ENCODE measurements around the gene KCNH5.

DNA sequence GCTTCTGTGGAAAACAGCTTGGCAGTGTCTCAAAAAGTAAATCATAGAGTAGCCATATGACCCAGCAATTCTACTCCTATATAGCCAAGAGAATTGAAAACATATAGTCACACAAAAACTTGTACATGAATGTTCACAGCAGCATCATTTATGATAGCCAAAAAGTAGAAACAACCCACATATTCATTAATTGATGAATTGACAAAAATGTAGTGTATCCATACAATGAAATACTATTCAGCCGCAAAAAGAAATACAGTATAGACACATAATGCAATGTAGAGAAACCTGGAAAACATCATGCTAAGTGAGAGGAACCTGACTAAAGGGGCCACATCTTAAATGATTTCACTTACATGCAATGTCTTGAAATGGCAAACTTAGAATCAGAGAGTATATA is 326.6 kb downstream of the KCNH5 start:
- TF ChIP-seq, protein P1, sequence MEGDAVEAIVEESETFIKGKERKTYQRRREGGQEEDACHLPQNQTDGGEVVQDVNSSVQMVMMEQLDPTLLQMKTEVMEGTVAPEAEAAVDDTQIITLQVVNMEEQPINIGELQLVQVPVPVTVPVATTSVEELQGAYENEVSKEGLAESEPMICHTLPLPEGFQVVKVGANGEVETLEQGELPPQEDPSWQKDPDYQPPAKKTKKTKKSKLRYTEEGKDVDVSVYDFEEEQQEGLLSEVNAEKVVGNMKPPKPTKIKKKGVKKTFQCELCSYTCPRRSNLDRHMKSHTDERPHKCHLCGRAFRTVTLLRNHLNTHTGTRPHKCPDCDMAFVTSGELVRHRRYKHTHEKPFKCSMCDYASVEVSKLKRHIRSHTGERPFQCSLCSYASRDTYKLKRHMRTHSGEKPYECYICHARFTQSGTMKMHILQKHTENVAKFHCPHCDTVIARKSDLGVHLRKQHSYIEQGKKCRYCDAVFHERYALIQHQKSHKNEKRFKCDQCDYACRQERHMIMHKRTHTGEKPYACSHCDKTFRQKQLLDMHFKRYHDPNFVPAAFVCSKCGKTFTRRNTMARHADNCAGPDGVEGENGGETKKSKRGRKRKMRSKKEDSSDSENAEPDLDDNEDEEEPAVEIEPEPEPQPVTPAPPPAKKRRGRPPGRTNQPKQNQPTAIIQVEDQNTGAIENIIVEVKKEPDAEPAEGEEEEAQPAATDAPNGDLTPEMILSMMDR (IDR thresholded peaks at IDR 0.05): no peak
- no peak for TF ChIP-seq E2F4 (CRISPR knock-in tag; IDR thresholded peaks at IDR 0.05; ENCODE audit: borderline replicate concordance, low read depth)
- TF ChIP-seq MAX (CRISPR knock-in tag; IDR thresholded peaks at IDR 0.05): no peak
- no peak for TF ChIP-seq TCF7 (CRISPR knock-in tag; IDR thresholded peaks at IDR 0.05; ENCODE audit: low read depth)
- no peak for TF ChIP-seq USF2 (CRISPR knock-in tag; IDR thresholded peaks at IDR 0.05)
- TF ChIP-seq, protein P2, sequence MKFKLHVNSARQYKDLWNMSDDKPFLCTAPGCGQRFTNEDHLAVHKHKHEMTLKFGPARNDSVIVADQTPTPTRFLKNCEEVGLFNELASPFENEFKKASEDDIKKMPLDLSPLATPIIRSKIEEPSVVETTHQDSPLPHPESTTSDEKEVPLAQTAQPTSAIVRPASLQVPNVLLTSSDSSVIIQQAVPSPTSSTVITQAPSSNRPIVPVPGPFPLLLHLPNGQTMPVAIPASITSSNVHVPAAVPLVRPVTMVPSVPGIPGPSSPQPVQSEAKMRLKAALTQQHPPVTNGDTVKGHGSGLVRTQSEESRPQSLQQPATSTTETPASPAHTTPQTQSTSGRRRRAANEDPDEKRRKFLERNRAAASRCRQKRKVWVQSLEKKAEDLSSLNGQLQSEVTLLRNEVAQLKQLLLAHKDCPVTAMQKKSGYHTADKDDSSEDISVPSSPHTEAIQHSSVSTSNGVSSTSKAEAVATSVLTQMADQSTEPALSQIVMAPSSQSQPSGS (CRISPR knock-in tag; IDR thresholded peaks at IDR 0.05; ENCODE audit: borderline replicate concordance, low read depth): no peak
- no peak for TF ChIP-seq NR3C1 (CRISPR knock-in tag; conservative IDR thresholded peaks at IDR 0.05; ENCODE audit: low read depth)
- TF ChIP-seq TEAD1 (CRISPR knock-in tag; IDR thresholded peaks at IDR 0.05): no peak
- TF ChIP-seq NFATC4 (CRISPR knock-in tag; IDR thresholded peaks at IDR 0.05): no peak
- no peak for TF ChIP-seq JUN (CRISPR knock-in tag; IDR thresholded peaks at IDR 0.05)
- no peak for TF ChIP-seq CREB1 (CRISPR knock-in tag; IDR thresholded peaks at IDR 0.05)
